Activated CD8-positive, alpha-beta memory T cell treated with anti-CD3 and anti-CD28 coated beads, Interleukin-2, amount 50 U/mL, for 1 hour (primary cell): ENCODE results near the gene SPACA5B.
"Not testable (repeated sequence)": the region's sequence is repeated elsewhere in the genome, so short reads cannot be mapped to it uniquely, and the experiment has no call there.

Experiments
- DNase-seq: peaks from one replicate; pipeline ENCODE4 v3.0.0-alpha.2; 2020; ENCODE audit errors: extremely low read depth

SPACA5B gene

GRCh38 chrX:48130326-48130725 lies at the start of gene SPACA5B:
Gene SPACA5B (plus strand): TSS chrX:48130626. CDS start chrX:48130688, 62 bp downstream.
- DNase-seq = not testable (repeated sequence)

- DNase-seq = no peak
These were observed 47.2 kb upstream of the SPACA5B start for GRCh38 chrX:48083212-48083611.

- no peak for DNase-seq
These were observed 46.7 kb upstream of the SPACA5B start for GRCh38 chrX:48083706-48084105.

- DNase-seq = no peak
These were observed 44.3 kb upstream of the SPACA5B start for GRCh38 chrX:48086082-48086481.

GRCh38 chrX:48090123-48090522 lies 40.3 kb upstream of the SPACA5B start:
- no peak for DNase-seq

GRCh38 chrX:48092558-48092957 lies 37.9 kb upstream of the SPACA5B start:
- DNase-seq = not testable (repeated sequence)

GRCh38 chrX:48101443-48101842 lies 29.0 kb upstream of the SPACA5B start:
- no peak for DNase-seq

GRCh38 chrX:48102874-48103374 lies 27.5 kb upstream of the SPACA5B start:
- no peak for DNase-seq

GRCh38 chrX:48107717-48108116 lies 22.7 kb upstream of the SPACA5B start:
- no peak for DNase-seq

- not testable (repeated sequence) for DNase-seq
These were observed 5.1 kb upstream of the SPACA5B start for GRCh38 chrX:48125286-48125685.

GRCh38 chrX:48132308-48132844 lies 1.9 kb downstream of the SPACA5B start:
- DNase-seq = not testable (repeated sequence)

GRCh38 chrX:48139076-48139475 lies 8.7 kb downstream of the SPACA5B start:
- not testable (repeated sequence) for DNase-seq

GRCh38 chrX:48141810-48142508 lies 11.5 kb downstream of the SPACA5B start:
- not testable (repeated sequence) for DNase-seq

GRCh38 chrX:48142697-48143096 lies 12.3 kb downstream of the SPACA5B start:
- not testable (repeated sequence) for DNase-seq

GRCh38 chrX:48153769-48154168 lies 23.3 kb downstream of the SPACA5B start:
- no peak for DNase-seq

GRCh38 chrX:48154796-48155195 lies 24.4 kb downstream of the SPACA5B start:
- DNase-seq = no peak

GRCh38 chrX:48156014-48156413 lies 25.6 kb downstream of the SPACA5B start:
- DNase-seq = no peak

GRCh38 chrX:48165241-48165640 lies 34.8 kb downstream of the SPACA5B start:
- DNase-seq = no peak

GRCh38 chrX:48166322-48166721 lies 35.9 kb downstream of the SPACA5B start:
- not testable (repeated sequence) for DNase-seq

GRCh38 chrX:48179691-48180090 lies 49.3 kb downstream of the SPACA5B start:
- no peak for DNase-seq

- no peak for DNase-seq
These were observed 50.4 kb downstream of the SPACA5B start for GRCh38 chrX:48180811-48181210.

GRCh38 chrX:48181882-48182281 lies 51.5 kb downstream of the SPACA5B start:
- not testable (repeated sequence) for DNase-seq
